ENCODE results near the gene PHF20. TPM values are rescaled to one million over a fixed set of nuclear protein-coding genes. Genes with fewer than 3 reads are reported as not detected.

The PHF20 gene
- total RNA-seq, 1 donor from 2014 or later = 76.1 TPM

GRCh38 chr20:35920523-35920922, 148.7 kb downstream of the PHF20 start:
- H3K9me3 Mint-ChIP-seq (ENCODE audit: unreplicated experiment) = no peaks in the 10 kb centered on the region
- no peaks in the 10 kb centered on the region for H3K36me3 Mint-ChIP-seq (ENCODE audit: unreplicated experiment)
- DNase-seq = no peak
- H3K27me3 Mint-ChIP-seq (ENCODE audit: unreplicated experiment) = no peaks in the 10 kb centered on the region
- no peak overlapping the region for H3K4me3 Mint-ChIP-seq (ENCODE audit: unreplicated experiment)
- no peaks in the 10 kb centered on the region for H3K4me1 Mint-ChIP-seq (ENCODE audit: low read depth, unreplicated experiment)
- TF ChIP-seq, protein P1, sequence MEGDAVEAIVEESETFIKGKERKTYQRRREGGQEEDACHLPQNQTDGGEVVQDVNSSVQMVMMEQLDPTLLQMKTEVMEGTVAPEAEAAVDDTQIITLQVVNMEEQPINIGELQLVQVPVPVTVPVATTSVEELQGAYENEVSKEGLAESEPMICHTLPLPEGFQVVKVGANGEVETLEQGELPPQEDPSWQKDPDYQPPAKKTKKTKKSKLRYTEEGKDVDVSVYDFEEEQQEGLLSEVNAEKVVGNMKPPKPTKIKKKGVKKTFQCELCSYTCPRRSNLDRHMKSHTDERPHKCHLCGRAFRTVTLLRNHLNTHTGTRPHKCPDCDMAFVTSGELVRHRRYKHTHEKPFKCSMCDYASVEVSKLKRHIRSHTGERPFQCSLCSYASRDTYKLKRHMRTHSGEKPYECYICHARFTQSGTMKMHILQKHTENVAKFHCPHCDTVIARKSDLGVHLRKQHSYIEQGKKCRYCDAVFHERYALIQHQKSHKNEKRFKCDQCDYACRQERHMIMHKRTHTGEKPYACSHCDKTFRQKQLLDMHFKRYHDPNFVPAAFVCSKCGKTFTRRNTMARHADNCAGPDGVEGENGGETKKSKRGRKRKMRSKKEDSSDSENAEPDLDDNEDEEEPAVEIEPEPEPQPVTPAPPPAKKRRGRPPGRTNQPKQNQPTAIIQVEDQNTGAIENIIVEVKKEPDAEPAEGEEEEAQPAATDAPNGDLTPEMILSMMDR (IDR thresholded peaks at IDR 0.05; ENCODE audit: partially characterized antibody, unreplicated experiment) = no peak
- H3K27ac Mint-ChIP-seq (ENCODE audit: unreplicated experiment) = no peak overlapping the region

DNA sequence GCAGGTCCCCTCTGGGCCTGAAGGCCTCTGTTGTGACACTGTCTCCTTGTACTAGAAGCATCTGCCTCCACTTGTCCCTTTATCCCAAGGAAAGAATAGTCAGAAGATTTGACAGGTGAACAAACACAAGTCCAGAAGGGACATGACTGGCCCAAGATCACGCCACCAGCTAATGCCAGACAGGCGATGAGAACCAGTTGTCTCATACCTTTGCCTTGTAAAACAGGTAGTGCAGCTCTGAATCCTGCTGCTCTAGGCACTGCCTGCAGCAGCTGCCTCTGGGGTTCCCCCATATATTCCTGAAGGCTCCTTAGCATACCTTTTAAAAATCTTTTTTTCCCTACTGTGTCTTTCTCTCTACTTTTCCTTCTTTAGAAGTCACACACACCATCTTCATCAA, 157.5 kb downstream of the PHF20 start:
- Mint-ChIP-seq H3K9me3 (ENCODE audit: unreplicated experiment) (peaks cover 2% of the 10 kb centered on the region), H3K36me3 (ENCODE audit: unreplicated experiment) (peaks cover 4% of the 10 kb centered on the region), H3K27ac (ENCODE audit: unreplicated experiment) (no peak overlapping the region), H3K4me3 (ENCODE audit: unreplicated experiment) (no peak overlapping the region), H3K4me1 (ENCODE audit: low read depth, unreplicated experiment) (peaks cover 7% of the 10 kb centered on the region), H3K27me3 (ENCODE audit: unreplicated experiment) (peaks cover 2% of the 10 kb centered on the region)
- TF ChIP-seq, protein P1 (IDR thresholded peaks at IDR 0.05; ENCODE audit: partially characterized antibody, unreplicated experiment) = no peak
- DNase-seq = no peak

DNA sequence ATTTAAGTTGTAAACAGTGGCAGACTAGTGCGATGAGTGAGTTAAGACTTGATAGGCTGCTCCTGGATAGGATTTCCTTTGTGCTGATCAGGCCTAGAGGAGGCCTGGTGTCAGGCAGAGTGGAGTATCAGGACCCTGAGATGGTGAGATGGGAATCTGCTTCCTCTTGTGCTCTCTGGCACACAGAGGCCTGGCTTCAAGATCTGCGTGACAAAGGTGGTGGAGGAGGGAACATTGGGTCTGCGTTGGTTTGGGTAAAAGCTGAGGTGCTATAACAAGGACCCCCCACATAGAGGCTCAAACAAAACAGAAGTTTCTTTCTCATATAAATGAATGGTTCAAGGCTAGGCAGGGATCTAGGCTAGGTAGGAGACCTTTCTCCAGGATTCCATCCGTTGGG, 162.2 kb downstream of the PHF20 start:
- TF ChIP-seq, protein P1 (IDR thresholded peaks at IDR 0.05; ENCODE audit: partially characterized antibody, unreplicated experiment) = no peak
- Mint-ChIP-seq H3K4me1 (ENCODE audit: low read depth, unreplicated experiment) (peaks cover 9% of the 10 kb centered on the region), H3K4me3 (ENCODE audit: unreplicated experiment) (no peak overlapping the region), H3K36me3 (ENCODE audit: unreplicated experiment) (peaks cover 4% of the 10 kb centered on the region), H3K27ac (ENCODE audit: unreplicated experiment) (peak overlapping the region; percentile 52), H3K9me3 (ENCODE audit: unreplicated experiment) (peaks cover 3% of the 10 kb centered on the region), H3K27me3 (ENCODE audit: unreplicated experiment) (peaks cover 5% of the 10 kb centered on the region)
- DNase-seq = no peak

DNA sequence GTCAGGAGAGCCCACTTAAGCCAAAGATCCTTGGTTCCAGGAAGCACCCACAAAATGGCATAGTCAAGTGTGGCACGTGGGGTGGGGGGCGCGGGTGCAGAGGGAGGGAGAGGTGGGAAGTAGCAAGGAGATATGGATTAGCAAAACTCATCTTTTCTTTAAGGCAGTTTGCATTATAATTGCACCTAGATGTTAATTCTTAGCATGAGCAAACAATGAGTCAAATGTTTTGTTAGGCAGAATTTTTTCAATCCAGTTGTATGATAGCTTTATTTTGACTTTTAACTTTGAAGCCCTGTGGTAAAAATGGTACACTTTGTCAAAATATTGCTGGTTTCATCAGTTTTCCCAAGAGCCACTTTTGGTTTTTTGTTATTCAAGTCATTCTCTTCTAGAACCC, 167.4 kb downstream of the PHF20 start:
- H3K9me3 Mint-ChIP-seq (ENCODE audit: unreplicated experiment) = peaks cover 1% of the 10 kb centered on the region
- no peak overlapping the region for H3K27ac Mint-ChIP-seq (ENCODE audit: unreplicated experiment)
- H3K36me3 Mint-ChIP-seq (ENCODE audit: unreplicated experiment) = no peaks in the 10 kb centered on the region
- H3K4me1 Mint-ChIP-seq (ENCODE audit: low read depth, unreplicated experiment) = peaks cover 4% of the 10 kb centered on the region
- TF ChIP-seq, protein P1 (IDR thresholded peaks at IDR 0.05; ENCODE audit: partially characterized antibody, unreplicated experiment) = no peak
- H3K27me3 Mint-ChIP-seq (ENCODE audit: unreplicated experiment) = peaks cover 4% of the 10 kb centered on the region
- no peak overlapping the region for H3K4me3 Mint-ChIP-seq (ENCODE audit: unreplicated experiment)
- DNase-seq = no peak

DNA sequence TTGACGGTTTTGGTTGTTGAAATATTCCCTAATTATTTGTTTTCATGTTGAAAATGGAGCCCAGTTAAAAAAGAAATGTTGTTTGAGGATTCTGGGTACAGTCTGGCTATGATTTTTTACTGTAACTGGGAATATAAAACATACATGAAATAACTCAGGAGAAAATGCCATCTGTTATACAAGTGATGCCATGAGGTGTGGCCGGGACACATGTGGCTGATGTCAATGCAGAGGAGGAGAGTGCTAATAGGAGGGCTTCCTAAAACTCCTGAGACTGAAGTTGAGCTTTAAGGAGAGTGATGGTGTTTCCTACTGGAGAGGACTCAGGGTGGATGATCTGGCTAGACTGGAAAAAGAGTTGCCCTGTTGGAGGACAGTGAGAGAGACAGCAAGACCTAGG, 169.8 kb downstream of the PHF20 start:
- Mint-ChIP-seq H3K9me3 (ENCODE audit: unreplicated experiment) (peaks cover 4% of the 10 kb centered on the region), H3K4me1 (ENCODE audit: low read depth, unreplicated experiment) (no peaks in the 10 kb centered on the region), H3K4me3 (ENCODE audit: unreplicated experiment) (no peak overlapping the region), H3K36me3 (ENCODE audit: unreplicated experiment) (no peaks in the 10 kb centered on the region), H3K27ac (ENCODE audit: unreplicated experiment) (no peak overlapping the region), H3K27me3 (ENCODE audit: unreplicated experiment) (peaks cover 3% of the 10 kb centered on the region)
- TF ChIP-seq, protein P1 (IDR thresholded peaks at IDR 0.05; ENCODE audit: partially characterized antibody, unreplicated experiment) = no peak
- DNase-seq = no peak
